ENCODE measurements around the gene RAP1GAP.

RAP1GAP gene

GRCh38 chr1:21639594-21640041 is 29.5 kb downstream of the RAP1GAP start:
- no peak overlapping the region for H3K4me3 ChIP-seq (ENCODE audit: low read depth, low read length)
- DNase-seq (ENCODE audit: low read depth), result no peak
- TF ChIP-seq, protein P1, sequence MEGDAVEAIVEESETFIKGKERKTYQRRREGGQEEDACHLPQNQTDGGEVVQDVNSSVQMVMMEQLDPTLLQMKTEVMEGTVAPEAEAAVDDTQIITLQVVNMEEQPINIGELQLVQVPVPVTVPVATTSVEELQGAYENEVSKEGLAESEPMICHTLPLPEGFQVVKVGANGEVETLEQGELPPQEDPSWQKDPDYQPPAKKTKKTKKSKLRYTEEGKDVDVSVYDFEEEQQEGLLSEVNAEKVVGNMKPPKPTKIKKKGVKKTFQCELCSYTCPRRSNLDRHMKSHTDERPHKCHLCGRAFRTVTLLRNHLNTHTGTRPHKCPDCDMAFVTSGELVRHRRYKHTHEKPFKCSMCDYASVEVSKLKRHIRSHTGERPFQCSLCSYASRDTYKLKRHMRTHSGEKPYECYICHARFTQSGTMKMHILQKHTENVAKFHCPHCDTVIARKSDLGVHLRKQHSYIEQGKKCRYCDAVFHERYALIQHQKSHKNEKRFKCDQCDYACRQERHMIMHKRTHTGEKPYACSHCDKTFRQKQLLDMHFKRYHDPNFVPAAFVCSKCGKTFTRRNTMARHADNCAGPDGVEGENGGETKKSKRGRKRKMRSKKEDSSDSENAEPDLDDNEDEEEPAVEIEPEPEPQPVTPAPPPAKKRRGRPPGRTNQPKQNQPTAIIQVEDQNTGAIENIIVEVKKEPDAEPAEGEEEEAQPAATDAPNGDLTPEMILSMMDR (IDR thresholded peaks at IDR 0.05; ENCODE audit: control insufficient read depth, extremely low read depth, insufficient read depth), result no peak

GRCh38 chr1:21638531-21639341 is 30.4 kb downstream of the RAP1GAP start:
- no peak for DNase-seq (ENCODE audit: low read depth)
- TF ChIP-seq, protein P1 (IDR thresholded peaks at IDR 0.05; ENCODE audit: control insufficient read depth, extremely low read depth, insufficient read depth), result no peak
- no peak overlapping the region for H3K4me3 ChIP-seq (ENCODE audit: low read depth, low read length)

- TF ChIP-seq, protein P1 (IDR thresholded peaks at IDR 0.05; ENCODE audit: control insufficient read depth, extremely low read depth, insufficient read depth), result no peak
- no peak for DNase-seq (ENCODE audit: low read depth)
- H3K4me3 ChIP-seq (ENCODE audit: low read depth, low read length), result no peak overlapping the region
Measured at GRCh38 chr1:21637514-21637913, 31.6 kb downstream of the RAP1GAP start.

DNA sequence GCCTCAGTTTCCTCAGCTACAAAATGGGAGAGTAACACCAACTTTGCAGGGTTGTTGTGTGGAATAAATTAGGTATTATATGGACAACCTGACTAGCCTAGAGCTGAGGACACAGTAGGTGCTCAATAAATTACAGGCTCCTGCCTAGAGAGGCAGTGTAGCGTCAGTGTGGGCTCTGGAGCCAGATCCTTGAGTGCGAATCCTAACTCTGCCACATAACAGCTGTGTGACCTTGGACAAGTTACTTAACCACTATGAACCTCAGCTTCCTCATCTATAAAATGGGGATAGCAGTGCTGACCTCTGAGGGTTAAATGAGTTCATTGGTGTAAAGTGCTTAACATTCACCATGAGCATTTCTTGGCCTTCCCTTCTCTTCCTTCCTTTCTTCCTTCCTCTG is 33.1 kb downstream of the RAP1GAP start:
- no peak for DNase-seq (ENCODE audit: low read depth)
- TF ChIP-seq, protein P1 (IDR thresholded peaks at IDR 0.05; ENCODE audit: control insufficient read depth, extremely low read depth, insufficient read depth), result no peak
- H3K4me3 ChIP-seq (ENCODE audit: low read depth, low read length), result no peak overlapping the region

DNA sequence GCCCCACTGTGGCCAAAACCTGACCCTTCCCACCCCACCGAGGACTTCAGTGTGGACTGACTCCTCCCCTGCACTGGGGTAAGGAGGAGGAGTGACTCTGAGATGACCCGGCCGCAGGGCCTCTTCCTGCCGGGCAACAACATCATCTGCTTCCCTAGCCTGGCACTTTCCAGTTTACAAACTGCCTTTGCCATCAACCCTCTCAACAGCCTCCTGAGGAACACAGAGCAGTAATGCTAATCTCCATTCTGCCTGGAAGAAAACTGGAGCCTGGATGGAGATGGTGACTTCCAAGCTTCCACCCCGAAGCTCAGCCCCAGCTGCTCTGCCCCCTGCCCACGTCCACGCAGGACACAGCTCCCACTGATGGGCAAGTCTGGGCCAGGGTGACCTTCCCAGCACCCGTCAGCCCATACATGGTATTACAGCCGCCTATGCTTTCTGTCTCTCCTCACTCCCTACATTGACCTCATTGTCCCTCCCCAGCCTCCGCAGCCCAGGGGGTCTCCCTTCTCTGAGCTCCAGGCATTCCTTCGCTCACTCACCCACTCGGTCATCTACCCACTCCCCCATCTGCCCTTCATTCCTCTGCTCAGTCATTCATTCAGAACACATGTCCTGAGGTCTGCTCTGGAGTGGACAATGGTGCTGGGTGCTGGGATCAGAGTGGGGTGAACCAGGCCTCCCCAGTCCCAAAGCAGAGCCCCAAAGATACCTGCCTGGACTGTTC is 34.2 kb downstream of the RAP1GAP start:
- TF ChIP-seq, protein P1 (IDR thresholded peaks at IDR 0.05; ENCODE audit: control insufficient read depth, extremely low read depth, insufficient read depth), result no peak
- DNase-seq (ENCODE audit: low read depth), result no peak

GRCh38 chr1:21633992-21634805 is 35.0 kb downstream of the RAP1GAP start:
- no peak overlapping the region for H3K4me3 ChIP-seq (ENCODE audit: low read depth, low read length)
- TF ChIP-seq, protein P1 (IDR thresholded peaks at IDR 0.05; ENCODE audit: control insufficient read depth, extremely low read depth, insufficient read depth), result no peak
- DNase-seq (ENCODE audit: low read depth), result peak; percentile 78

More for the DNA sequence above, 34.2 kb downstream of the RAP1GAP start:
- H3K4me3 ChIP-seq (ENCODE audit: low read depth, low read length), result no peak overlapping the region
